Stimulated activated naive CD8-positive, alpha-beta T cell treated with anti-CD3 and anti-CD28 coated beads, Interleukin-15, amount 100 ng/mL, for 72 hours (primary cell): ENCODE results near the gene MFAP5.

Source experiments
- ATAC-seq: fragments of 150-1000 bp; cut with Tn5 transposase; 2 replicates; pipeline ENCODE4 v1.10.0; 2021; ENCODE audit warnings: mild to moderate bottlenecking, moderate library complexity
- DNase-seq, 2 donors: peaks; one replicate each; pipeline ENCODE4 v3.0.0; 2021 to 2022
- H3K27ac Mint-ChIP-seq, 2 donors: one replicate each; pipeline ENCODE4 v1.8.0; 2022; ENCODE audit warnings: mild to moderate bottlenecking in 2 of 2, mixed read lengths in 2 of 2, moderate library complexity in 2 of 2
- H3K27me3 Mint-ChIP-seq: one replicate; pipeline ENCODE4 v1.8.0; 2022; ENCODE audit warnings: mixed read lengths
- H3K4me1 Mint-ChIP-seq: one replicate; pipeline ENCODE4 v1.8.0; 2022; ENCODE audit warnings: mild to moderate bottlenecking, mixed read lengths
- H3K4me3 Mint-ChIP-seq, 2 donors: one replicate each; pipeline ENCODE4 v1.8.0; 2022; ENCODE audit warnings: mild to moderate bottlenecking in 2 of 2, mixed read lengths in 2 of 2, moderate library complexity in 1 of 2
- H3K9me3 Mint-ChIP-seq, 2 donors: one replicate each; pipeline ENCODE4 v1.8.0; 2022; ENCODE audit warnings: mixed read lengths in 2 of 2

Gene MFAP5

DNA sequence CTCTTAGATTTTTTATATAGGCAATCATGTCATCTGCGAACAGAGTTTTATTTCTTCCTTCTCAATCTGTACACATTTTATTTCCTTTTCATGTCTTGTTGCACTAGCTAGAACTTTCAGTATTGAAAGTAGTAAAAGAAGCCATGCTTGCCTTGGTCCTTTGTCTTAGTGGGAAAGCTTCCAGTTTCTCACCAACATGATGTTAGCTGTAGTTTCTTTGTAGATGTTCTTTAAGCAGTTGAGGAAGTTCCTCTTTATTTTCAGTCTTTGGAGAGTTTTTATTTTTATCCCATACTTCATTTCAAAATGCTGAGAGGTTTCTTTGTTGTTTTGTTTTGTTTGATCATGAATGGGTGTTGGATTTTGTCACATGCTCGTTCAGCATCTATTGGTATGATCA, 22.4 kb upstream of the MFAP5 start:
- H3K4me3 Mint-ChIP-seq, result no peak overlapping the region
- H3K4me1 Mint-ChIP-seq, result peaks cover 7% of the 10 kb centered on the region
- ATAC-seq (no peak), DNase-seq (no peak)
- no peaks in the 10 kb centered on the region for H3K9me3 Mint-ChIP-seq
- no peaks in the 10 kb centered on the region for H3K27me3 Mint-ChIP-seq
- H3K27ac Mint-ChIP-seq, result no peak overlapping the region

GRCh38 chr12:8681129-8681884, 18.7 kb upstream of the MFAP5 start:
- Mint-ChIP-seq H3K9me3 (no peaks in the 10 kb centered on the region), H3K4me3 (no peak overlapping the region), H3K27me3 (no peaks in the 10 kb centered on the region), H3K27ac (no peak overlapping the region), H3K4me1 (peaks cover 7% of the 10 kb centered on the region)
- ATAC-seq (no peak), DNase-seq (no peak)

- DNase-seq, result no peak
- Mint-ChIP-seq H3K4me3 (no peak overlapping the region), H3K27ac (no peak overlapping the region), H3K27me3 (no peaks in the 10 kb centered on the region), H3K9me3 (no peaks in the 10 kb centered on the region), H3K4me1 (peaks cover 7% of the 10 kb centered on the region)
- no peak for ATAC-seq
These were observed 17.9 kb upstream of the MFAP5 start for GRCh38 chr12:8680533-8680932.

GRCh38 chr12:8678661-8679111, 16.1 kb upstream of the MFAP5 start:
- Mint-ChIP-seq H3K9me3 (no peaks in the 10 kb centered on the region), H3K4me3 (no peak overlapping the region), H3K4me1 (peaks cover 7% of the 10 kb centered on the region), H3K27me3 (no peaks in the 10 kb centered on the region), H3K27ac (no peak overlapping the region)
- ATAC-seq (no peak), DNase-seq (no peak)

DNA sequence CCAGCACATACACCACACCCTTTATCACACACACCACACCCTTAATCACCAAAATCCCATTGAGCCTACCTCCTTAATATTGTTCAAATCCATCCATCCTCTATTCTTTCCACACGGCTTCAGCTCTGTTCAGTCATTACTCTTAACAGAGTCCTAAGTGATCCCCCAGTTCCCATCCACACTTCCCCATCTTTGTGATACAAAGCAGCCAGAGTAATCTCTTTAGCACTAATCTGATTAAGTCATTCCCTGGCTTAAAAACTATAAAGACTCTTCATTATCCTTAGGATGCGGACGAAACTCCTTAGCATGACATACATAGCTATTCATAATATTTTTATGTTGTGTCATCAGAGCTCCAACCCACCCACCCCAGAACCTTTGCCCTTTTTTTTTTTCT, 14.7 kb upstream of the MFAP5 start:
- Mint-ChIP-seq H3K9me3 (no peaks in the 10 kb centered on the region), H3K27me3 (no peaks in the 10 kb centered on the region), H3K27ac (peak overlapping the region in 1 of 2 donors; percentile 0), H3K4me1 (peaks cover 7% of the 10 kb centered on the region), H3K4me3 (no peak overlapping the region)
- DNase-seq (no peak), ATAC-seq (no peak)

DNA sequence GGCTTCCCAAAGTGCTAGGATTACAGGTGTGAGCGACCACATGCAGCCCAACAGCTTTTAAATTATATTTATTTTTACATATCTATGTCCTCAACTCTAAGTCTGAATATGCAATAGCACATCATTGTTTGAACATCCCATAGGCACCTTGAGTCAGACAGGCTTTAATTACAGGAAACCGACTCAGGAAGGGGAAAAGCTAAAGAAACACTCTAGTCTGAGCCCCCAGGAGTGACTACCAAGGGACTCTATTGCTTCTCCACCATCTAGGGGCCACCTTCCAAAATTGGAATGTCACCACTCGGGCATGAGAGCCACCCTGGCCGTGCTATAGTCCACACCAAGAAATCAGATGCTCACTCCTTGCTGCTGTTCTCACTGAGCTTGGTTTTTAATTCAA, 14.0 kb upstream of the MFAP5 start:
- H3K4me1 Mint-ChIP-seq, result peaks cover under 1% of the 10 kb centered on the region
- H3K27me3 Mint-ChIP-seq, result no peaks in the 10 kb centered on the region
- ATAC-seq (no peak), DNase-seq (no peak)
- no peak overlapping the region for H3K27ac Mint-ChIP-seq
- H3K4me3 Mint-ChIP-seq, result no peak overlapping the region
- H3K9me3 Mint-ChIP-seq, result no peaks in the 10 kb centered on the region

- Mint-ChIP-seq H3K27ac (no peak overlapping the region), H3K9me3 (no peaks in the 10 kb centered on the region), H3K4me3 (no peak overlapping the region), H3K4me1 (no peaks in the 10 kb centered on the region), H3K27me3 (no peaks in the 10 kb centered on the region)
- DNase-seq (no peak), ATAC-seq (no peak)
These were observed 13.0 kb upstream of the MFAP5 start for GRCh38 chr12:8675591-8676036.

- Mint-ChIP-seq H3K4me3 (no peak overlapping the region), H3K9me3 (no peaks in the 10 kb centered on the region), H3K27ac (no peak overlapping the region), H3K27me3 (no peaks in the 10 kb centered on the region), H3K4me1 (no peaks in the 10 kb centered on the region)
- DNase-seq (no peak), ATAC-seq (no peak)
These were observed 9.8 kb upstream of the MFAP5 start for GRCh38 chr12:8672381-8672780.

DNA sequence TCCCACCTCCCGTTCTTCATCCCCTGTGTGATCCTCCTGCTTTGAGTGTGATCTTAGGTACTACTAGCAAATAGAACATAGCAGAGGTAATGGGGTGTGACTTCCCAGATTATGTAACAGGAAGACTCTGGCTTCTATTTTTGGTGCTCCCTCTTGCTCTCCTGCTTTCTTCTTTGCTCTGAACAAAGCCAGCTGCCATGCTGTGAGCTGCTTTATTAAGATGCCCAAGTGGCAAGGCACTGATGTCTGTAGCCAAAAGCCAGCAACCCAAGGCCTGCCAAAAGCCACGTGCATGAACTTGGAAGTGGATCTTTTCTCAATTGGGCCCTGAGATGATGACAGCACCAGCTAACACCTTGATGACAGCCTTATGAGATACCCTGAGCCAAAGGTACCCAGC, 5.8 kb upstream of the MFAP5 start:
- H3K4me3 Mint-ChIP-seq, result no peak overlapping the region
- peaks cover 8% of the 10 kb centered on the region for H3K27me3 Mint-ChIP-seq
- ATAC-seq (no peak), DNase-seq (no peak)
- no peak overlapping the region for H3K27ac Mint-ChIP-seq
- no peaks in the 10 kb centered on the region for H3K9me3 Mint-ChIP-seq
- no peaks in the 10 kb centered on the region for H3K4me1 Mint-ChIP-seq

DNA sequence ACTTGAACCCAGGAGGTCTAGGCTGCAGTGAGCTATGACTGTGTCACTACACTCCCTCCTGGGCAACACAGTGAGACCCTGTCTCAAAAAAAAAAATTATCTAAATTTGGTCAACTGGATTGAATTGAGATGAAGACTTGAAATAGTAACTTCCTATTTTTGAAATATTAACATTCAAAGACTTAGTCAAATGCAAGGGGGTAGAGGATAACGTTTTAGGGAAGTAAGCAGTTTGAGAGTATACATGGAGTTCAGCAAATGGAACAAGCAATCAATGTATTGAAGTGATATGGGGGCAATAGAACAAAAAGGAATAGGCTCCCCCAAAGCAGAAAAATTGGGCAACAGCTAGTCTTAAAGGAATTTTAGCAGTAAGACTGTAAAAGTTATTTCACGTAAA, 4.6 kb upstream of the MFAP5 start:
- ATAC-seq, result no peak
- Mint-ChIP-seq H3K9me3 (no peaks in the 10 kb centered on the region), H3K4me3 (no peak overlapping the region), H3K4me1 (no peaks in the 10 kb centered on the region), H3K27me3 (peaks cover 8% of the 10 kb centered on the region), H3K27ac (no peak overlapping the region)
- no peak for DNase-seq

DNA sequence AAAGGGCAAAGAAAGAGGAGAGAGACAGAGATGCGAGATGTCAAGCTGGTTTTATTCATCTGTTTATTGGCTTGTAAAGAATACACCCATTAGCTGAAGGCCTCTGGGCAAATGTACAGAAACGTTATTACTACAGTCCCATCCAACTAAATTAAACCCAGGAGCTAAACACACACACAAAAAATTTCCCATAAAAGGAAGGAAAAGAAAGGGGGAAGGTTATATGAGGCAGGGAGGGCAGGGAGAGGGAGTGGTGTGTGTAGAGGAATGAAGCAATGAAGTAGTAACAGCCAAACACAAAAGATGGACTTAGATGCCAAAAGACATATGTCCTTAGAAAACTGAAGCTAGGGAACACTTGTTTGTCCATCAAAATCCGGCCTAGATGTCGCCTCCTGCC, 3.1 kb upstream of the MFAP5 start:
- H3K4me1 Mint-ChIP-seq, result no peaks in the 10 kb centered on the region
- no peak overlapping the region for H3K4me3 Mint-ChIP-seq
- no peaks in the 10 kb centered on the region for H3K9me3 Mint-ChIP-seq
- H3K27me3 Mint-ChIP-seq, result peaks cover 8% of the 10 kb centered on the region
- DNase-seq, result no peak
- H3K27ac Mint-ChIP-seq, result no peak overlapping the region
- ATAC-seq, result no peak

DNA sequence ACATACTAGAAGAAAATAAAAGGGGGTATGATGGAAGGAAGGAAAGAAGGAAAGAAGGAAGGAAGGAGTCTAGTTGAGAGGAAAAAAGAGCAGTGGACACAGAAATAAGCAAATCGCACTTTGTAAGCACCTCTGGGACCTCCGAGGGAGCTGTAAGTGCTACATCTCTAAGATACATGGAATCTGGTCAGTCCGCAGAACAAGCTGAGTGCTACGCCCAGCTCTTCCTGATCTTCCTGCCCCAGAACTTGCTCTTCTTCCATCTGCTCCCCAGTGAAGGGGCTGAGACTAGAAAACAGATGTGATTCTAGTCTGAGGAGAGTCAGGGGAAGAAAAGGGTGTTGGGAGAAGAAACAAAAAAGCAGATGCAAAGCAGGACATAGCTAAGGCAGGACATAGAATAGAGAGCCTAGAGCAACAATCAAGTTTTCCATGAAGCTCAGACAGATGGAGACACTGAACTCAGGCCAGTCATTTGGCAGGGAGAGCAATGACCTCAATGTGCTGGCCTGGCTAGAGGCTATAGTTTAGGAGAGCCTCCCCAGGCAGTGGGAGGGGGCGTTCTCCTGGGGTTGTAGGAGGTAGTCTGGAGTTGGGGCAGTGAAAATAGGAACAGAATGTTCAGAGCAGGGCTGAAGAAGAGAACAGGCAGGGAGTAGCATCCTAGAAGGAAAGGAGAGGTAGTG, 1.7 kb upstream of the MFAP5 start:
- Mint-ChIP-seq H3K4me3 (no peak overlapping the region), H3K4me1 (no peaks in the 10 kb centered on the region), H3K27ac (no peak overlapping the region), H3K9me3 (no peaks in the 10 kb centered on the region), H3K27me3 (peaks cover 8% of the 10 kb centered on the region)
- DNase-seq (no peak), ATAC-seq (no peak)

- ATAC-seq (no peak), DNase-seq (no peak)
- Mint-ChIP-seq H3K9me3 (no peaks in the 10 kb centered on the region), H3K27ac (no peak overlapping the region), H3K4me3 (no peak overlapping the region), H3K4me1 (no peaks in the 10 kb centered on the region), H3K27me3 (peaks cover 8% of the 10 kb centered on the region)
These were observed 875 bp downstream of the MFAP5 start for GRCh38 chr12:8661751-8662150.

- H3K9me3 Mint-ChIP-seq, result no peaks in the 10 kb centered on the region
- no peak for ATAC-seq
- H3K4me3 Mint-ChIP-seq, result no peak overlapping the region
- no peak for DNase-seq
- no peak overlapping the region for H3K27ac Mint-ChIP-seq
- H3K27me3 Mint-ChIP-seq, result peaks cover 8% of the 10 kb centered on the region
- no peaks in the 10 kb centered on the region for H3K4me1 Mint-ChIP-seq
These were observed 1.6 kb downstream of the MFAP5 start for GRCh38 chr12:8661016-8661415.

DNA sequence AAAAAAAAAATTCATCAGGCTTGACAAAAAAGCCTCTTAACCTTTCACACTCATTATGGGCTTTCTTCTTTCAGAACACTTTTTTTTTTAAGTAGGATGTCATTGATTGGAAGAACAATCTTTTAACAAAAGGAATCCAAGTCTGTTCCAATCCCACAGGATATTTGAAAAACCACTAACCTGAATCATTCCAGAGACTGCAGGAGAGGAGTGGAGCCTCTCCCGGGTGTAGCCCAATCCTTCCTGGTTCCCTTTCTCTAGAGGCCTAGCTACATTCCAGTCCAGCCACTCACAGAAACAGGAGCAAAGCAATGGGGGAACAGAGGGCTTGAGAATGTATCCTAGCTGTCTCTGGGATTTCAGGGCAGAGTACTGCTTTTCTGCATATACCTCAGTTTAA, 4.3 kb downstream of the MFAP5 start:
- Mint-ChIP-seq H3K27ac (no peak overlapping the region), H3K9me3 (no peaks in the 10 kb centered on the region), H3K4me3 (no peak overlapping the region), H3K4me1 (no peaks in the 10 kb centered on the region), H3K27me3 (no peaks in the 10 kb centered on the region)
- DNase-seq (no peak), ATAC-seq (no peak)

GRCh38 chr12:8655421-8655820, 7.2 kb downstream of the MFAP5 start:
- DNase-seq (no peak), ATAC-seq (no peak)
- H3K27ac Mint-ChIP-seq, result no peak overlapping the region
- H3K9me3 Mint-ChIP-seq, result no peaks in the 10 kb centered on the region
- H3K4me3 Mint-ChIP-seq, result no peak overlapping the region
- H3K27me3 Mint-ChIP-seq, result no peaks in the 10 kb centered on the region
- H3K4me1 Mint-ChIP-seq, result no peaks in the 10 kb centered on the region
